Hematopoietic multipotent progenitor cell treated with erythropoietin and hydrocortisone succinate and interleukin-3 and kit ligand, for 6 days (in vitro differentiated cells): ENCODE results near the gene ZNF467.

Experiments used
- DNase-seq: peaks from one replicate; pipeline ENCODE4 v3.0.0-alpha.2; 2015

Gene ZNF467

GRCh38 chr7:149769915-149770314 is 3.5 kb downstream of the ZNF467 start:
- no peak for DNase-seq

GRCh38 chr7:149768931-149769330 is 4.5 kb downstream of the ZNF467 start:
- no peak for DNase-seq

GRCh38 chr7:149767068-149767467 is 6.3 kb downstream of the ZNF467 start:
- no peak for DNase-seq

- no peak for DNase-seq
Measured at GRCh38 chr7:149766135-149766675, 7.2 kb downstream of the ZNF467 start.

- no peak for DNase-seq
Measured at GRCh38 chr7:149765399-149766121, 7.8 kb downstream of the ZNF467 start.

GRCh38 chr7:149764481-149765398 is 8.6 kb downstream of the ZNF467 start:
- DNase-seq: no peak

GRCh38 chr7:149763563-149764240 is 9.7 kb downstream of the ZNF467 start:
- DNase-seq: no peak

GRCh38 chr7:149762610-149763009 is 10.8 kb downstream of the ZNF467 start:
- DNase-seq: no peak

- DNase-seq: no peak
Measured at GRCh38 chr7:149762089-149762488, 11.3 kb downstream of the ZNF467 start.

- DNase-seq: no peak
Measured at GRCh38 chr7:149761307-149761706, 12.1 kb downstream of the ZNF467 start.

- no peak for DNase-seq
Measured at GRCh38 chr7:149760538-149760937, 12.8 kb downstream of the ZNF467 start.

- no peak for DNase-seq
Measured at GRCh38 chr7:149759093-149759860, 14.1 kb downstream of the ZNF467 start.

GRCh38 chr7:149753375-149754233 is 19.8 kb downstream of the ZNF467 start:
- DNase-seq: no peak

GRCh38 chr7:149752646-149753045 is 20.7 kb downstream of the ZNF467 start:
- DNase-seq: no peak

GRCh38 chr7:149751043-149751775 is 22.2 kb downstream of the ZNF467 start:
- DNase-seq: no peak

GRCh38 chr7:149750122-149750845 is 23.1 kb downstream of the ZNF467 start:
- no peak for DNase-seq

- DNase-seq: no peak
Measured at GRCh38 chr7:149748076-149748874, 25.1 kb downstream of the ZNF467 start.

GRCh38 chr7:149743476-149744255 is 29.7 kb downstream of the ZNF467 start:
- no peak for DNase-seq
